ENCODE results near the gene SH3RF3.

SH3RF3 gene

GRCh38 chr2:109128616-109129355, at the start of gene SH3RF3:
Gene SH3RF3, plus strand, starts transcription at chr2:109129205.
- TF ChIP-seq CTCF (IDR thresholded peaks at IDR 0.05; ENCODE audit: poor library complexity, severe bottlenecking): no peak
- DNase-seq (ENCODE audit: low spot score): no peak
- Histone ChIP-seq H3K27ac (ENCODE audit: poor library complexity, severe bottlenecking) (peak within 1 kb of the TSS; percentile 35), H3K36me3 (ENCODE audit: low read depth) (no peaks in the 10 kb centered on the region), H3K27me3 (ENCODE audit: insufficient read depth, poor library complexity, severe bottlenecking) (no peaks in the 10 kb centered on the region), H3K4me1 (ENCODE audit: insufficient read depth, poor library complexity, severe bottlenecking) (peaks cover 26% of the 10 kb centered on the region), H3K9me3 (ENCODE audit: severe bottlenecking) (no peaks in the 10 kb centered on the region), H3K4me3 (ENCODE audit: severe bottlenecking) (peak within 1 kb of the TSS; percentile 41)
- peak; percentile 19 for ATAC-seq (ENCODE audit: low read depth)

- no peak for TF ChIP-seq CTCF (IDR thresholded peaks at IDR 0.05; ENCODE audit: poor library complexity, severe bottlenecking)
- Histone ChIP-seq H3K4me1 (ENCODE audit: insufficient read depth, poor library complexity, severe bottlenecking) (no peaks in the 10 kb centered on the region), H3K4me3 (ENCODE audit: severe bottlenecking) (no peak overlapping the region), H3K9me3 (ENCODE audit: severe bottlenecking) (no peaks in the 10 kb centered on the region), H3K27ac (ENCODE audit: poor library complexity, severe bottlenecking) (no peak overlapping the region), H3K36me3 (ENCODE audit: low read depth) (no peaks in the 10 kb centered on the region), H3K27me3 (ENCODE audit: insufficient read depth, poor library complexity, severe bottlenecking) (no peaks in the 10 kb centered on the region)
- ATAC-seq (ENCODE audit: low read depth) (no peak), DNase-seq (ENCODE audit: low spot score) (no peak)
Measured at GRCh38 chr2:109079590-109079989, 49.4 kb upstream of the SH3RF3 start.

GRCh38 chr2:109080109-109080508, 48.9 kb upstream of the SH3RF3 start:
- H3K4me1 ChIP-seq (ENCODE audit: insufficient read depth, poor library complexity, severe bottlenecking): no peaks in the 10 kb centered on the region
- no peaks in the 10 kb centered on the region for H3K9me3 ChIP-seq (ENCODE audit: severe bottlenecking)
- no peak overlapping the region for H3K4me3 ChIP-seq (ENCODE audit: severe bottlenecking)
- no peak overlapping the region for H3K27ac ChIP-seq (ENCODE audit: poor library complexity, severe bottlenecking)
- no peak for TF ChIP-seq CTCF (IDR thresholded peaks at IDR 0.05; ENCODE audit: poor library complexity, severe bottlenecking)
- H3K27me3 ChIP-seq (ENCODE audit: insufficient read depth, poor library complexity, severe bottlenecking): no peaks in the 10 kb centered on the region
- ATAC-seq (ENCODE audit: low read depth) (no peak), DNase-seq (ENCODE audit: low spot score) (no peak)
- H3K36me3 ChIP-seq (ENCODE audit: low read depth): no peaks in the 10 kb centered on the region

GRCh38 chr2:109080757-109081156, 48.2 kb upstream of the SH3RF3 start:
- Histone ChIP-seq H3K36me3 (ENCODE audit: low read depth) (no peaks in the 10 kb centered on the region), H3K27ac (ENCODE audit: poor library complexity, severe bottlenecking) (no peak overlapping the region), H3K4me3 (ENCODE audit: severe bottlenecking) (no peak overlapping the region), H3K27me3 (ENCODE audit: insufficient read depth, poor library complexity, severe bottlenecking) (no peaks in the 10 kb centered on the region), H3K9me3 (ENCODE audit: severe bottlenecking) (no peaks in the 10 kb centered on the region), H3K4me1 (ENCODE audit: insufficient read depth, poor library complexity, severe bottlenecking) (no peaks in the 10 kb centered on the region)
- DNase-seq (ENCODE audit: low spot score) (no peak), ATAC-seq (ENCODE audit: low read depth) (no peak)
- TF ChIP-seq CTCF (IDR thresholded peaks at IDR 0.05; ENCODE audit: poor library complexity, severe bottlenecking): no peak

GRCh38 chr2:109081374-109081773, 47.6 kb upstream of the SH3RF3 start:
- no peak overlapping the region for H3K4me3 ChIP-seq (ENCODE audit: severe bottlenecking)
- no peaks in the 10 kb centered on the region for H3K27me3 ChIP-seq (ENCODE audit: insufficient read depth, poor library complexity, severe bottlenecking)
- no peak for DNase-seq (ENCODE audit: low spot score)
- no peaks in the 10 kb centered on the region for H3K36me3 ChIP-seq (ENCODE audit: low read depth)
- ATAC-seq (ENCODE audit: low read depth): no peak
- no peaks in the 10 kb centered on the region for H3K9me3 ChIP-seq (ENCODE audit: severe bottlenecking)
- TF ChIP-seq CTCF (IDR thresholded peaks at IDR 0.05; ENCODE audit: poor library complexity, severe bottlenecking): no peak
- H3K4me1 ChIP-seq (ENCODE audit: insufficient read depth, poor library complexity, severe bottlenecking): no peaks in the 10 kb centered on the region
- H3K27ac ChIP-seq (ENCODE audit: poor library complexity, severe bottlenecking): no peak overlapping the region

Data from RWPE2 (cell line).